GM12872 (cell line): ENCODE data around the gene ABHD5.
A peak's percentile ranks its signal among the peaks of the same experiment; 100 is the strongest.

ENCODE experiments used
- CTCF ChIP-seq: IDR thresholded peaks from 3 replicates; pipeline ENCODE4 v1.5.1; 2011; ENCODE audit warnings: low read depth, mild to moderate bottlenecking, low read length, moderate library complexity; ENCODE audit not compliant: insufficient read depth

The ABHD5 gene

DNA sequence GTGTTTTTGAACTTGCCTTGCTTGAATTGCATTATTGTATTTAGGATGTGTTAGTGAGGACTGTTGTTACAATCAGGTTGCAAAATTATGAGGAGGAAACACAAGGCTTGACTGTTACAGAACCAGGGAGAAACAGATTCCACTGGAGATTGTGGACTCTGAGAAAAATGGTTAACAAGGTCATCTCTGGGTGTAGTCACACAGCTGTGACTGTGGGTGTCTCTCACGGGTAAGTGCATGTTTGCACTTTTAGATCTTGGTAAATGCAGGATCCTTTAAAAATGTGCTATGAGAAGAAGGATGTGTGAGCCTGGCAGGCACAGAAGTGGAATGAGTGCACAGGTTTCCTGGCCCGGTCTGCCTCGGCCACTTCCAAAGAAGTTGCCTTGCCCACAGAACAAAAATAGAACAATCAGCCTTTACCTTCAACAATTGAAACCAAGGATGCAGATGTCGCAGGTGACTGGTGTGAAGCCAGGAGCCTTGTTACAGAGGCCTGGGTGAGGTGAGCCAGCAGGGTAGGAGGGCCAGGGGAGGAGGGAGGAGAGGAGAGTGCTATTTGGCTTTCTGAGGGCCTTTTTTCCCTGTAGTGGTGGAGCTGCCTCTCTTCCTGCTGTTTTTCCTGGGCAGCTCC lies 68.0 kb downstream of the ABHD5 start:
- no peak for TF ChIP-seq CTCF

DNA sequence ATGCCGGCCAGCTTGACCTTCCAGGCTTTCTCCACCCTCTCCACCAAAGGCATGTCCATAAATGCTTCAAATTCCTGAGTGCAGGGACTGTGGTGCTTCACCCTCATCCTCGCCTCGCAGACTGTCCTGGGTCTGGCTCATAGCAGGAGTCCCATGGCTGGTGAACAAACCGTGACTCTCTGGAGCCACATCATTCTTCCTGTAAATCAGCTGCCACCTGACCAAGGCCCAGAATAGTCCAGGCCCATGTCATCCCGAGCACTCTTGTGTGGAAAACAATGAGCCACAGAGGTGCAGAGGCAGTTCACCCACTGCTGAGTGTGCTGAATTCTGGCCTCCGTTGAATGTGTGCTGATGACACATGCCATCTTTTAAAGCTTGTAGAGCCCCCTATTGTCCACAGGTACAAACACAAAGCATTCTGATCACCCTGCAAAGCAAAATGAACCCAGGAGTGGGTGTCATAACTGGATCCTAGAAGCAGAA lies 68.6 kb downstream of the ABHD5 start:
- TF ChIP-seq CTCF: peak; percentile 31; the same call in 1 of the 3 replicates

- no peak for TF ChIP-seq CTCF
These were observed 69.2 kb downstream of the ABHD5 start for GRCh38 chr3:43759938-43760337.

- no peak for TF ChIP-seq CTCF
These were observed 70.2 kb downstream of the ABHD5 start for GRCh38 chr3:43760938-43761337.

DNA sequence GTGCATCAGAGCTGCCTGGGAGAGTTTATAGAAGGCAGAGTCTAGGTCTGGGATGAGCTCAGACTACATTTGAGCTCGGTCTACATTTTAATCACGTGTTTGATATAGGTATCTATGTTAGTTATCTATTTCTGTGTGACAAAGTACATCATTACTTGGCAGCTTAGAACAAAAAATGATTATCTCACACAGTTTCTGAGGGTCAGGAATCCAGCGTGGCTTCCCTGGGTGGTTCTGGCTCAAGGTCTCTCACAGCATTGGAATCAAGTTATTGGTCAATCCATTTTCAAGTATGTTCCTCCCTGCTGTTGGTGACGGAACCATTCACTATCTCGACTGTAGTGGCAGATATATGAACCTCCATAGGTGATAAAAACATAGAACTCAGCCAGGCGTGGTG lies 71.7 kb downstream of the ABHD5 start:
- no peak for TF ChIP-seq CTCF

DNA sequence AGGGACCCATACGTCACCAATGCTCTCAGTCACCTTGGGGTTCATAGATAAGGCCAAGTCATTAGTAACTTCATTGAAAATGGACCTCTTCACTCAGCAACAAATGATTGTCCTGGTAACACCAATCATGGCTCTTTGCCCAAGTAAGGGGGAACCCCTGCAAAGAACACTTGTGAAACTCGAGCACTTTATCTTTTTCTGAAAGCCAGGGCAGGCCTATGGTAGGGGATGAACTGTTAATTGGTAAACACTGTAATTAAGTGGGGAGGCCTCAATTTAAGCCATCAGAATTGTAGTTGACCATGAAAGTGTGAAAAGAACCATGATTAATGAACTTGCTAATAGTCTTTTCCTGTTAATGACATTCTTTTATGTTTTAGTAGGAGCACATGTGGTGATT lies 73.3 kb downstream of the ABHD5 start:
- no peak for TF ChIP-seq CTCF

GRCh38 chr3:43764471-43764870 lies 73.7 kb downstream of the ABHD5 start:
- TF ChIP-seq CTCF: no peak

DNA sequence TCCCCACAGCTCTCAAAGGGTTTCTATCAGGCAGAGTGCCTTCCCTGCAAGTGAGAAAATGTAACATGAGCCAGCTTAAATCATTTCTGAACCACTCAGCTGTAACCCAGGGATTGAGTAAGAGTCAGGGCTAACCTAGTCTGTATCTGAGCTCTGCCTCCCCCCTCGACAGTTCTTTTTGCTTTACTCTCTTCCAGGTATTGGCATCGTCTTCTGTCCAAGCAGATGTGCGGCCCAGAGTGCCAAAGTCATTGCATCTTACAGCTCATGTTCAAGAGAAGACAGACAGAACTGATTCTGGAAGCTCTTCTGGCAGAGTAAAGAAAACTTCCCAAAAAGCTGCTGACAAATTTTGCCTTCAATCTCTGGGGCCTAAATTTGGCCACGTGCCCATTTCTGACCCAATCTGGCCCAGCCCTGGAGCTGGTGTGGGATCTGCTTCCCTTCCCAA lies 74.8 kb downstream of the ABHD5 start:
- no peak for TF ChIP-seq CTCF
